Measurements from ENCODE around the gene MAD1L1. TPM values are rescaled to one million over a fixed set of nuclear protein-coding genes. Genes with fewer than 3 reads are reported as not detected.

The MAD1L1 gene
- total and polyA plus RNA-seq, 8 donors, result 21.4 to 58.8 (median 22.5) TPM

DNA sequence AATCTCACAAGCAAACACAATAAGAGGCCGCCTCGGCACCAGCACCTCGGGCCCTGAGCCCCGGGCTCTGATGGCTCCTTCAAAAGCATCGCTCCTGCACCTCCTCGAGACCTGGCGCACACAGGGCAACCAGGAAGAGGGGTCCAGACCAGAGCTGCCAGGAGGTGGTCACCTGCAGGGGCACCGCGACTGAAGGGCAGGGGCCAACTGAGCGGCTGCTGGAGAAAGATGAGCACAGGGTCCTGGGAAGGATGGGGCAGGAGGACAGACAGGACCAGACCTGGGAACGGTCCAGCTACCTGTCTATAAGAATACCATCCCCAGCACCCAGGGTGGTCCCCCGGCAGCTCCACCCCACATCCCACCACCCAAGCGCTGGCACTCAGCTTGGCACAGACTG, 20.8 kb downstream of the MAD1L1 start:
- TF ChIP-seq, protein P1, sequence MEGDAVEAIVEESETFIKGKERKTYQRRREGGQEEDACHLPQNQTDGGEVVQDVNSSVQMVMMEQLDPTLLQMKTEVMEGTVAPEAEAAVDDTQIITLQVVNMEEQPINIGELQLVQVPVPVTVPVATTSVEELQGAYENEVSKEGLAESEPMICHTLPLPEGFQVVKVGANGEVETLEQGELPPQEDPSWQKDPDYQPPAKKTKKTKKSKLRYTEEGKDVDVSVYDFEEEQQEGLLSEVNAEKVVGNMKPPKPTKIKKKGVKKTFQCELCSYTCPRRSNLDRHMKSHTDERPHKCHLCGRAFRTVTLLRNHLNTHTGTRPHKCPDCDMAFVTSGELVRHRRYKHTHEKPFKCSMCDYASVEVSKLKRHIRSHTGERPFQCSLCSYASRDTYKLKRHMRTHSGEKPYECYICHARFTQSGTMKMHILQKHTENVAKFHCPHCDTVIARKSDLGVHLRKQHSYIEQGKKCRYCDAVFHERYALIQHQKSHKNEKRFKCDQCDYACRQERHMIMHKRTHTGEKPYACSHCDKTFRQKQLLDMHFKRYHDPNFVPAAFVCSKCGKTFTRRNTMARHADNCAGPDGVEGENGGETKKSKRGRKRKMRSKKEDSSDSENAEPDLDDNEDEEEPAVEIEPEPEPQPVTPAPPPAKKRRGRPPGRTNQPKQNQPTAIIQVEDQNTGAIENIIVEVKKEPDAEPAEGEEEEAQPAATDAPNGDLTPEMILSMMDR (IDR thresholded peaks at IDR 0.05), result no peak
- intact Hi-C loops (cut with DNase I), result no loop called here

GRCh38 chr7:2211259-2211880, 21.4 kb downstream of the MAD1L1 start:
- peaks cover 0 to 85% of the 10 kb centered on the region in 2 donors for H3K36me3 ChIP-seq
- TF ChIP-seq, protein P1 (IDR thresholded peaks at IDR 0.05), result no peak
- no peak for DNase-seq
- H3K27ac ChIP-seq, result no peak overlapping the region
- H3K4me1 ChIP-seq, result no peaks in the 10 kb centered on the region
- H3K9me3 ChIP-seq, result no peaks in the 10 kb centered on the region
- intact Hi-C loops (cut with DNase I), result no loop called here
- no peak for ATAC-seq
- no peaks in the 10 kb centered on the region for H3K27me3 ChIP-seq
- no peak overlapping the region for H3K4me3 ChIP-seq

More for the DNA sequence above, 20.8 kb downstream of the MAD1L1 start:
- Histone ChIP-seq H3K27ac (no peak overlapping the region), H3K27me3 (no peaks in the 10 kb centered on the region), H3K36me3 (peaks cover 0 to 89% of the 10 kb centered on the region in 2 donors), H3K4me3 (no peak overlapping the region), H3K9me3 (no peaks in the 10 kb centered on the region), H3K4me1 (no peaks in the 10 kb centered on the region)
- ATAC-seq, result no peak
- no peak for DNase-seq

DNA sequence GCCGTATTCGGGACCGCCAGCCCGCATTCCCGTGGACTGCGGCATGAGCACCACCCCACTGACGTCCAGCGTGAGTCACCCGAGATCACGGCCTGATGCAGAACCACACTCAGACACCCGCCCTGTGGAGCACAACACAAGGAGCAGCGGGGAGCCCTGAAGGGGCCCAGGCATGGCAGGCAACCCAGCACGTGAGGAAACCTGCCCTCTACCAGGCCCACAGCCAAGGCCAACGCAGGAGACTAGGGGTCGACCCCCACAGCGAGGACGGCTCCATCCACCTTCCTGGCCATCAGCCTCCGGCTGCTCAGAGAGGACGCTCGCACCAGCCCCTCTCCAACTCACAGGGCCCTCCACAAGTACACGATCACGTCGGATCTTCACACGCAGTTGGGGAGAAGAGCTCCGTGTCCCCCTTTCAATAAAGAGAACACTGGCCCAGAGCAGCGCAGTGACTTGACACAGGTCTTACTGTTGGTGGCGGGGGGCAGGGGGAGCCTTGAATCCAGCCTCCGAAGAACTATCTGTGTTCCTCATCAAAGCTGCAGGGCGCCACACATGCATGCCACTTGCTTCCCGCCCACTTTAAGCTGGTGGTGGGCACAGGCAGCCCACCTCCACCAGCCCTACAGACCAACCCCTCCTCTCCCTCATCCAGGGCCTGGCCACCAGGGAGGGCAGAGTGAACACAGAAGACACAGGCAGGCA, 22.0 kb downstream of the MAD1L1 start:
- Histone ChIP-seq H3K36me3 (peaks cover 0 to 78% of the 10 kb centered on the region in 2 donors), H3K4me1 (no peaks in the 10 kb centered on the region), H3K27ac (no peak overlapping the region), H3K9me3 (no peaks in the 10 kb centered on the region), H3K27me3 (no peaks in the 10 kb centered on the region), H3K4me3 (no peak overlapping the region)
- TF ChIP-seq, protein P1 (IDR thresholded peaks at IDR 0.05), result no peak
- ATAC-seq, result no peak
- intact Hi-C loops (cut with DNase I), result no loop called here
- DNase-seq, result no peak

DNA sequence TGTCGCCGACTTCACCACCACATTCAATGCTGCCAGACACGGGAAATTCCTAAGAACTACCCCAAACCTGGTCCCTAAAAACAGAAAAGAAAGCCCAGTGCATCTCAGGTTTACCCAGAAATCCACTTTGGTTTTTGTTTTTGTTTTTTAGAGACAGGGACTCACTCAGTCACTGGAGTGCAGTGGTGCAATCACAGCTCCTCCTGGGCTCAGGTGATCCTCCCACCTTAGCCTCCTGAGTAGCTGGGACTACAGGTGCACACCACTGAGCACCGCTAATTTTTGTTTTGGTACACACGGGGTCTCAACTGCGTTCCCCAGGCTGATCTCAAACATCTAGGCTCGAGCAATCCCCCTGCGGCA, 22.8 kb downstream of the MAD1L1 start:
- ATAC-seq, result no peak
- TF ChIP-seq, protein P1 (IDR thresholded peaks at IDR 0.05), result no peak
- no peak for DNase-seq
- Histone ChIP-seq H3K27me3 (no peaks in the 10 kb centered on the region), H3K9me3 (no peaks in the 10 kb centered on the region), H3K4me3 (no peak overlapping the region), H3K27ac (no peak overlapping the region), H3K36me3 (peaks cover 0 to 71% of the 10 kb centered on the region in 2 donors), H3K4me1 (no peaks in the 10 kb centered on the region)
- intact Hi-C loops (cut with DNase I), result loop anchor here in 1 of 2 donors (10.0 kb wide), 2 partner anchors 545 to 615 kb away; no protein-coding TSS in a partner anchor

- TF ChIP-seq, protein P1 (IDR thresholded peaks at IDR 0.05), result peak; percentile 60 to 69
- Histone ChIP-seq H3K27ac (no peak overlapping the region), H3K4me1 (no peaks in the 10 kb centered on the region), H3K4me3 (no peak overlapping the region), H3K9me3 (no peaks in the 10 kb centered on the region), H3K27me3 (no peaks in the 10 kb centered on the region), H3K36me3 (peaks cover 0 to 68% of the 10 kb centered on the region in 2 donors)
- DNase-seq (peak; percentile 54 to 83 (median 74)), ATAC-seq (peak; percentile 91)
- intact Hi-C loops (cut with DNase I), result loop anchor here in 1 of 2 donors (10.0 kb wide), 2 partner anchors 545 to 615 kb away; no protein-coding TSS in a partner anchor
Measured at GRCh38 chr7:2209146-2209960, 23.4 kb downstream of the MAD1L1 start.

All from left lung (tissue), 10 donors.